ENCODE results near the gene FNIP1.
A peak's percentile ranks its signal among the peaks of the same experiment; 100 is the strongest.
"Not testable (repeated sequence)": the region's sequence is repeated elsewhere in the genome, so short reads cannot be mapped to it uniquely, and the experiment has no call there.

The FNIP1 gene

DNA sequence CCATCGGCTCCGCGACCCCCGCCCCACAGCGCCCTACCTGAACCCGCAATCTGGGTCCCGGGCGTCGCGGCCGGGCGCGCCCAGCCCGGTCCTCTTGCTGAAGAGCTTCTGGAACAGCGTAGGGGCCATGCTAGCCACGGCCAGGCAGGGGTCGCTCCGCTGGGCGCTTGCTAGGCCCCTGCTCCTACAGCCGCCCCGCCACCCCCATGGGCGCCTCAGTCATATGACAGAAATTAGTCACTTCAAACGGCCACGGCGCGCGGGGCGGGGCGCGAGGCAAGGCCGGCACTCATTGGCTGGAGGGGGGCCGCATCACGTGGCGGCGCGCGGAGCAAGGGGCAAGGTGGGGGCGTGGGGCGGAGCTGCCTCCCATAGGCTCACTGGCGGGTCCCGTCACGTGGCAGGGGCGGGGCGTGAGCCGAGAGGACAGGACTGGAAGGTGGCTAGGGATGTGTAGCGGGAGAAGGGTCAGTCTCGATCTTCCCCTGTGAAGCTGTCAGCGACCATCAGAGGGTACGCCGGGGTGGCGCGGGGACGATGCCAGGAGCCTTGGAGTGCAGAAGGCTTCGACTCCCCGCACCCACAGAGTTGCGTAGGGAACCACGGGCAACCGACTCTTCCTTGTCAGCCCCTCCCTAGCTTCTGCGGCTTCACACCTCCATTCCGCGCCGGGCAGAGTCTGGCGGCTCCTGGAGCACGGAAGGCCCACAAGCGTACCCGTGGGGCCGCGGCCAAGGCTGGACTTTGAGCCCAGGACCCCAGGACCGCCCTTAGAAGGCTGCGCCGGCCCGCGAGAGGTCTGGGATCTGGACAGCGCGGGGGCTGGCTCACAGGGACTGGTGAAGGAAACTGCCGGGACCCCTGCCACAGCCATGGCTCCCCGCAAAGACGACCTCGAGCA, at the start of gene FNIP1:
TSS of gene FNIP1 (minus strand) at position 225 of the 901 bp plus-strand sequence. CDS start at position 129, 96 bp downstream.
- H3K27ac ChIP-seq (ENCODE audit: low read depth, low read length): peak within 1 kb of the TSS; percentile 54
- TF ChIP-seq, protein P1, sequence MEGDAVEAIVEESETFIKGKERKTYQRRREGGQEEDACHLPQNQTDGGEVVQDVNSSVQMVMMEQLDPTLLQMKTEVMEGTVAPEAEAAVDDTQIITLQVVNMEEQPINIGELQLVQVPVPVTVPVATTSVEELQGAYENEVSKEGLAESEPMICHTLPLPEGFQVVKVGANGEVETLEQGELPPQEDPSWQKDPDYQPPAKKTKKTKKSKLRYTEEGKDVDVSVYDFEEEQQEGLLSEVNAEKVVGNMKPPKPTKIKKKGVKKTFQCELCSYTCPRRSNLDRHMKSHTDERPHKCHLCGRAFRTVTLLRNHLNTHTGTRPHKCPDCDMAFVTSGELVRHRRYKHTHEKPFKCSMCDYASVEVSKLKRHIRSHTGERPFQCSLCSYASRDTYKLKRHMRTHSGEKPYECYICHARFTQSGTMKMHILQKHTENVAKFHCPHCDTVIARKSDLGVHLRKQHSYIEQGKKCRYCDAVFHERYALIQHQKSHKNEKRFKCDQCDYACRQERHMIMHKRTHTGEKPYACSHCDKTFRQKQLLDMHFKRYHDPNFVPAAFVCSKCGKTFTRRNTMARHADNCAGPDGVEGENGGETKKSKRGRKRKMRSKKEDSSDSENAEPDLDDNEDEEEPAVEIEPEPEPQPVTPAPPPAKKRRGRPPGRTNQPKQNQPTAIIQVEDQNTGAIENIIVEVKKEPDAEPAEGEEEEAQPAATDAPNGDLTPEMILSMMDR (IDR thresholded peaks at IDR 0.05; ENCODE audit: insufficient read depth, low read length, poor library complexity, severe bottlenecking): no peak
- TF ChIP-seq EZH2phosphoT487 (conservative IDR thresholded peaks at IDR 0.05; ENCODE audit: low read length): no peak
- peak within 1 kb of the TSS; percentile 91 for H2AFZ ChIP-seq (ENCODE audit: low read depth, low read length, severe bottlenecking)
- no peaks in the 10 kb centered on the region for H3K9me2 ChIP-seq (replicated peaks; ENCODE audit: insufficient read depth, low read length)
- H3K79me2 ChIP-seq (ENCODE audit: insufficient read depth, low read length): peaks cover 46% of the 10 kb centered on the region
- H3K9ac ChIP-seq (ENCODE audit: low read length): peak within 1 kb of the TSS; percentile 88
- H3K36me3 ChIP-seq (ENCODE audit: low read length): no peaks in the 10 kb centered on the region
- H3K27me3 ChIP-seq (ENCODE audit: low read length): no peaks in the 10 kb centered on the region
- H3K4me3 ChIP-seq (ENCODE audit: insufficient read depth, low read length, poor library complexity, severe bottlenecking): peak within 1 kb of the TSS; percentile 86
- peak within 1 kb of the TSS; percentile 94 for H3K4me2 ChIP-seq (ENCODE audit: low read depth, low read length, poor library complexity, severe bottlenecking)
- no peaks in the 10 kb centered on the region for H3K9me3 ChIP-seq (ENCODE audit: insufficient read depth, low read length)
- H3F3A ChIP-seq (ENCODE audit: insufficient read depth): no peaks in the 10 kb centered on the region
- H4K20me1 ChIP-seq (ENCODE audit: low read depth, low read length): 0 out of 2 replicates have a peak, but pooled peaks cover 7% of the 10 kb centered on the region

DNA sequence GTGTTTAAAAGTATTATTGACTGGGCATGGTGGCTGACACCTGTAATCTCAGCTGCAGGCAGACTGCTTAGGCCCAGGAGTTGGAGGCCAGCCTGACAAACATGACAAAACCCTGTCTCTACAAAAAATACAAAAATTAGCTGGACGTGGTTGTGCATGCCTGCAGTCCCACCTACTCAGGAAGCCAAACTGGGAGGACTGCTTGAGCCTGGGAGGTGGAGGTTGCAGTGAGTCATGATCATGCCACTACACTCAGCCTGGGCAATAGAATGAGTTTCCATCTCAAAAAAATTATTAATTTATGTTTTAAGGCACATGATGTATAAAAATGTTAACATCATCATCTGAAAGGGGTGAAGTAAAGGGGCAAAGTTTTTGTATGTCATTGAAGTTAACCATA, 49.7 kb upstream of the FNIP1 start:
- Histone ChIP-seq H3K79me2 (ENCODE audit: insufficient read depth, low read length) (no peaks in the 10 kb centered on the region), H3K27me3 (ENCODE audit: low read length) (no peaks in the 10 kb centered on the region), H3K9ac (ENCODE audit: low read length) (no peak overlapping the region), H3K36me3 (ENCODE audit: low read length) (0 out of 2 replicates have a peak, but pooled peaks cover 3% of the 10 kb centered on the region), H3F3A (ENCODE audit: insufficient read depth) (no peaks in the 10 kb centered on the region), H2AFZ (ENCODE audit: low read depth, low read length, severe bottlenecking) (no peak overlapping the region), H3K9me3 (ENCODE audit: insufficient read depth, low read length) (peaks cover 24% of the 10 kb centered on the region; the same call in 1 of the 2 replicates), H4K20me1 (ENCODE audit: low read depth, low read length) (no peaks in the 10 kb centered on the region), H3K27ac (ENCODE audit: low read depth, low read length) (no peak overlapping the region), H3K9me2 (replicated peaks; ENCODE audit: insufficient read depth, low read length) (no peaks in the 10 kb centered on the region), H3K4me2 (ENCODE audit: low read depth, low read length, poor library complexity, severe bottlenecking) (no peak overlapping the region), H3K4me3 (ENCODE audit: insufficient read depth, low read length, poor library complexity, severe bottlenecking) (no peak overlapping the region)
- TF ChIP-seq EZH2phosphoT487 (conservative IDR thresholded peaks at IDR 0.05; ENCODE audit: low read length): no peak
- TF ChIP-seq, protein P1 (IDR thresholded peaks at IDR 0.05; ENCODE audit: insufficient read depth, low read length, poor library complexity, severe bottlenecking): no peak

DNA sequence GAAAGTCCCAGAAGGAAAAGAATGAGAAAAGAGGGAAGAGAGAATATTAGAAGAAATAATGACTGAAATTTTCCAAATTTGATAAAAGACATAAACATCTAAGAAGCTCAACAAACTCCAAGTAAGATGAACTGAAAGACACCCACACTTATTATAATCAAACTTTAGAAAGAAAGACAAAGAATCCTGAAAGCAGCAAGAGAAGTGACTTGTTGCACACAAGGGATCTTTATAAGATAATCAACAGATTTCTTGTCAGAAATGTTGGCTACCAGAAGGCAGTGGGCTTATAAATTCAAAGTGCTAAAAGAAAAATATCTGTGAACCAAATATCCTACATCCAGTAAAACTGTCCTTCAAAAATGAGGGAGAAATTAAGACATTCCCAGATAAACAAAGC, 49.0 kb upstream of the FNIP1 start:
- H3K9me2 ChIP-seq (replicated peaks; ENCODE audit: insufficient read depth, low read length): no peaks in the 10 kb centered on the region
- H3F3A ChIP-seq (ENCODE audit: insufficient read depth): no peaks in the 10 kb centered on the region
- H3K79me2 ChIP-seq (ENCODE audit: insufficient read depth, low read length): no peaks in the 10 kb centered on the region
- H3K9me3 ChIP-seq (ENCODE audit: insufficient read depth, low read length): peaks cover 24% of the 10 kb centered on the region; the same call in 1 of the 2 replicates
- no peak overlapping the region for H3K9ac ChIP-seq (ENCODE audit: low read length)
- H3K27ac ChIP-seq (ENCODE audit: low read depth, low read length): no peak overlapping the region
- H3K36me3 ChIP-seq (ENCODE audit: low read length): 0 out of 2 replicates have a peak, but pooled peaks cover 3% of the 10 kb centered on the region
- H3K4me2 ChIP-seq (ENCODE audit: low read depth, low read length, poor library complexity, severe bottlenecking): no peak overlapping the region
- H4K20me1 ChIP-seq (ENCODE audit: low read depth, low read length): no peaks in the 10 kb centered on the region
- no peak overlapping the region for H2AFZ ChIP-seq (ENCODE audit: low read depth, low read length, severe bottlenecking)
- no peaks in the 10 kb centered on the region for H3K27me3 ChIP-seq (ENCODE audit: low read length)
- TF ChIP-seq EZH2phosphoT487 (conservative IDR thresholded peaks at IDR 0.05; ENCODE audit: low read length): no peak
- TF ChIP-seq, protein P1 (IDR thresholded peaks at IDR 0.05; ENCODE audit: insufficient read depth, low read length, poor library complexity, severe bottlenecking): no peak
- no peak overlapping the region for H3K4me3 ChIP-seq (ENCODE audit: insufficient read depth, low read length, poor library complexity, severe bottlenecking)

DNA sequence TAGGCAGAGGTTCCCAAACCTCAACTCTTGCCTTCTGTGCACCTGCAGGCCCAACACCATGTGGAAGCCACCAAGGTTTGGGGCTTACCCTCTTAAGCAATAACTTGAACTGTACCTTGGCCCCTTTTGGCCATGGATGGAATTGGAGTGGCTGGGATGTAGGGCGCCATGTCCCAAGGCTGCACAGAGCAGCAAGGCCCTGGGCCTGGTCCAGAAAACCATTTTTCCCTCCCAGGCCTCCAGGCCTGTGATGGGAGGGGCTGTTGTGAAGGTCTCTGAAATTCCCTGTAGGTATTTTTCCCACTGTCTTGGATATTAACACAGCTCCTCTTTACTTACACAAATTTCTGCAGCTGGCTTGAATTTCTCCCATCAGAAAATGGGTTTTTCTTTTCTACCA, 46.2 kb upstream of the FNIP1 start:
- not testable (repeated sequence) for H3F3A ChIP-seq (ENCODE audit: insufficient read depth); H3K4me2 ChIP-seq (ENCODE audit: low read depth, low read length, poor library complexity, severe bottlenecking); H3K9ac ChIP-seq (ENCODE audit: low read length); H3K27me3 ChIP-seq (ENCODE audit: low read length); H3K9me2 ChIP-seq (replicated peaks; ENCODE audit: insufficient read depth, low read length); H3K4me3 ChIP-seq (ENCODE audit: insufficient read depth, low read length, poor library complexity, severe bottlenecking); H3K27ac ChIP-seq (ENCODE audit: low read depth, low read length); H3K79me2 ChIP-seq (ENCODE audit: insufficient read depth, low read length); H4K20me1 ChIP-seq (ENCODE audit: low read depth, low read length); H2AFZ ChIP-seq (ENCODE audit: low read depth, low read length, severe bottlenecking); H3K36me3 ChIP-seq (ENCODE audit: low read length)
- peaks cover 13% of the 10 kb centered on the region; the same call in 1 of the 2 replicates for H3K9me3 ChIP-seq (ENCODE audit: insufficient read depth, low read length)

DNA sequence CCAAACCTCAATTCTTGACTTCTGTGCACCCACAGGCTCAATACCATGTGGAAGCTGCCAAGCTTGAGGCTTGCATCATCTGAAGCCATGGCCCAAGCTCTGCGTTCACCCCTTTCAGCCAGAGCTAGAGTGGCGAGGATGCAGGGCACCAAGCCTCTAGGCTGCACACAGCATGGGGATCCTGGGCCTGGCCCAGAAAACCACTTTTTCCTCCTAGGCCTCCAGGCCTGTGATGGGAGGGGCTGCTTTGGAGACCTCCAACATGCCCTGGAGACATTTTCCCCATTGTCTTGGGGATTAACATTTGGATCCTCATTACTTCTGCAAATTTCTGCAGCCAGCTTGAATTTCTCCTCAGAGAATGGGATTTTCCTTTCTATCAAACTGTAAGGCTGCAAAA, 35.9 kb upstream of the FNIP1 start:
- not testable (repeated sequence) for H3K27ac ChIP-seq (ENCODE audit: low read depth, low read length); H3K27me3 ChIP-seq (ENCODE audit: low read length); H3F3A ChIP-seq (ENCODE audit: insufficient read depth); H3K9me3 ChIP-seq (ENCODE audit: insufficient read depth, low read length); H4K20me1 ChIP-seq (ENCODE audit: low read depth, low read length); H2AFZ ChIP-seq (ENCODE audit: low read depth, low read length, severe bottlenecking); H3K9me2 ChIP-seq (replicated peaks; ENCODE audit: insufficient read depth, low read length); H3K4me3 ChIP-seq (ENCODE audit: insufficient read depth, low read length, poor library complexity, severe bottlenecking); H3K9ac ChIP-seq (ENCODE audit: low read length); H3K36me3 ChIP-seq (ENCODE audit: low read length); H3K79me2 ChIP-seq (ENCODE audit: insufficient read depth, low read length); H3K4me2 ChIP-seq (ENCODE audit: low read depth, low read length, poor library complexity, severe bottlenecking)

Data from SU-DHL-6 (cell line).